NCI-H510A treated with DMSO at 0.1 percent for 48 hours (cell line): Measurements from ENCODE around the gene NUDT17.

Source experiments
- DNase-seq: peaks from one replicate; lab custom pipeline; 2025; lab: John Stamatoyannopoulos, UW

NUDT17 gene

DNA sequence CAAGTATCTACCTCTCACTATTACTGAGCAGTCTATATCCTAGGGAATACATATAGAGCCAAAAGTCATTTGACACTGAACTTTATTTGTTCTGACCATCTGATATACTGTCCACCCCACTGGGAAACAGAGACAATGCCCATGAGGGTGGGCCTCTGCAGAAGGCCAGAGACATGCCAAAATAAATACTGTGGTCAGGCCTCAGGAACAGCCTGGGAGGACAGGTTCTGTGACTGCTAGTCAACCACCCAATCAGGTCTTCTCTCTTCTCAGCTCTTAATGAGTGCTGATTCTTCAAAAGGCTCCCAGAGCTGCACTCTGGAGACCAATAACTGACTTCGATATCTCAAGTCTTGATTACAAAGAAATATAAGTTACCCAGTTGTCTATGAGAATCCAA is 45.7 kb downstream of the NUDT17 start:
- DNase-seq, result peak; percentile 72

DNA sequence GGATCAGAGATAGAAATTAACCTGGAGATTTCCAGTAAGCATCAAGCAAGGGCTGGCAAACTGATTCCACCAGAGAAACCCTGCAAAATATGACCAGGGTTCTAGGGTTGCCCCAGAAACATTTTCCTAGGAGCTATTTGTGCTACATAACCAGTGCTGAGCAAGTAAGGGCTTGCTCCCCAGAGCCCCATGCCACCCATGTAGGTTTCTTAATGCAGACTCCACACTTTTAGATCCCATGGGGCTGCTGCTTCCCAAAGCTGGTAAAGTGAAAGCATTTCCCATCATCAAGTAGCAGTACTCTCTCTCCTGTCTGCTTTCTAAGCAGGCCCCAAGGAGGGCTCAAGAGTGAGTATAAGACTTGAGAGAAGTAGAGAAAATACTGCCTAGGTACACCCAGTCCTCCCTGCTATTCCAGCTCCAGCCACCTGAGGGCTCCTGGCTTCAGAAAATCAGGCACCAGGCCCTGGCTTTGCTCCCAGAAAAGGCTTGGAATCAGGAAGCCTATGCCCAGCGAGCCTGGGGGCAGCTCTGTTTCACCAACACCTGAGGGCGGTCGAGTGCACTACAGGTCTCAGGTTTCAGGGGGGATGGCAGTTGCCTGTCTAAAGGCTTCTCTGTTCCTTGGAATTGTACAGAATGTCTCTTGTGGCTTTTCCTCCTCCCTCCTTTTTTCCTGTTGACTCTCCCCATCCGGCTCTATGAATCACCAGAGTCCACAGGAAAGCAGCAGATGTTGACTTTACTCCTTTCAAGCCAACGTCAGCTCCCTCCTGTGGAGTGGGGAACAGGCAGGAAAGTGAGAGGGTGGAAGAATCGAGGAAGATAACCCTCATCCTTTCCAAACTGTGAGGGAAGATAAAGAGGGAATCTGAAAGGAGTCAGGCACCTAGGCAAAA is 46.4 kb downstream of the NUDT17 start:
- peak; percentile 96 for DNase-seq

DNA sequence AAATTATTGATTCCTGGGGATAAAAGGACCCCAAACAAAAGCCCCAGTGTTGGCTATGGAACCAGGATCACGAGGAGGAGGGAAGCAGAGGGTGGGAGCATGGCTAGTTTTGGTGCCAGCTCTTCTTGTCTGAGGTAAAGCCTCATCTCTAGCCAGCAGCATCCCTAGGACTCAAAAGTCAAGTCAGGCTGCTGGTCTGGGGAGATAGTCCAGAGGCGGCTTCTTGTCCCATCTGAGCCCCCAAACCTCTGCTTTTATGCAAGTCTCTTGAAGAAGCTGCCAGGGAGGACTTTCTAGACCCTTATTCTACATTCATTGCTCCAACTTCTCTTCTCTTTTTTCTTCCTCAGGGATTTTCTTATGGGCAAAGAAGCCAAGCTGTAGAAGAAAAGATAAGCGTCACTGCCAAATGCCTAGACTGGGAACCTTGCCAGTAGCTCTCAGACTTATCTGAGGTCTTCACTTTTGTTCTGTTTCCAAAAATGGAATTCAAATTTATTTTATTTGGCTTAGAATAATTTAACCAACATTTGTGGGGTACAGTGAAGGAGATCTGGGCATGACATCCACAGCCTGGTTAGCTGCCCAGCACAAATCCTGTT is 47.2 kb downstream of the NUDT17 start:
- no peak for DNase-seq

DNA sequence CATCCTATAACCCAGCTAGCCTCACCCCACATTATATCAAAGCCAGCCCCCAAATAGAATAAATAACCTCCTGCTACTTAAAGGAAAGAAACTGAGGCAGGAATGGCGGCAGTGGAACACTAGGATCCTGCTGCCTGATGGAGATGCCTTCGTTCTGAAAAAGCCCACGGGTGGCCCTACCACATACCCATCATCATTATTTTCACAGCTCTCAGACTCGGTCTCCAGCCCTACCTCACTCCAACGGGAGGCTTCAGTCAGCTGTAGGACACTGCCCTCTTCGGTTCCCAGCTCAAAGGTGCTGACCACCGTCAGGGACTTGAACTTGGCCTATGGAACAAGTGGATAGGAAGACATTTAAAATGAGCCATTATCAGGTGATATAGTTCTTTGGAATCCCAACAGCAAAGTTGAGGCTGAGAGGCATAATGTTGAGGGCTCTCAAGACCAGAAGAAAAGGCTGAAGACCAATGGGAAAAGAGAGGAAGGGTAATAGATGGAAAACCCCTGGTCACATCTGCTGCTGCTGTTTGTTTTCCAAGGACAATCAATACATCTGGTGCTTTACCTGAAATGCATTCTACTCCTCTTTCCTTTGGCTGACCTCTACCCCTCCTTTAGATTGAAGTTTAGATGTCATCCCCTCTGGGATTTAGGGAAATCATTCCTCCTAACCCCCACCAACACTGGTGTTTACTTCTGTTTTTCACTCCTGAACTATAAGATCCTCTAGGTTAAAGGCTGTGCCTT is 48.1 kb downstream of the NUDT17 start:
- DNase-seq, result no peak

GRCh38 chr1:145895471-145895870 is 50.0 kb downstream of the NUDT17 start:
- DNase-seq, result no peak

GRCh38 chr1:145897969-145898368 is 52.5 kb downstream of the NUDT17 start:
- DNase-seq, result no peak
